ENCODE measurements around the gene IRAK1BP1. TPM values are rescaled to one million over a fixed set of nuclear protein-coding genes. Genes with fewer than 3 reads are reported as not detected.

Gene IRAK1BP1
- total and polyA plus RNA-seq, 2 donors (not counting 1 experiment from before 2014, with no cell fraction given), result 2.3 to 3.0 TPM

- Histone ChIP-seq H3K9ac (ENCODE audit: low read length) (no peak overlapping the region), H3K27ac (ENCODE audit: low read length in 2 of 2) (no peak overlapping the region), H3K27me3 (replicated peaks in 1 of 4; ENCODE audit: control extremely low read depth in 1 of 4, control insufficient read depth in 3 of 4, insufficient read depth in 4 of 4, low read length in 3 of 4) (no peaks in the 10 kb centered on the region), H2AFZ (ENCODE audit: insufficient read depth, low read depth, low read length, poor library complexity, severe bottlenecking) (no peak overlapping the region), H3K4me3 (ENCODE audit: control extremely low read depth in 1 of 5, extremely low read depth in 1 of 5, insufficient read depth in 1 of 5, low read depth in 2 of 5, low read length in 4 of 5) (no peak overlapping the region), H3K79me2 (ENCODE audit: control insufficient read depth, insufficient read depth, low read length) (no peaks in the 10 kb centered on the region), H3K4me2 (replicated peaks; ENCODE audit: low read depth, low read length, poor library complexity, severe bottlenecking) (no peak overlapping the region), H3K36me3 (replicated peaks in 1 of 2; ENCODE audit: control extremely low read depth in 1 of 2, control insufficient read depth in 1 of 2, extremely low read depth in 1 of 2, insufficient read depth in 2 of 2, low read length in 1 of 2) (peaks cover 1 to 89% of the 10 kb centered on the region in 2 experiments), H4K20me1 (ENCODE audit: control insufficient read depth, insufficient read depth, low read length, poor library complexity, severe bottlenecking) (no peaks in the 10 kb centered on the region), H3K9me3 (ENCODE audit: control extremely low read depth in 1 of 3, control insufficient read depth in 2 of 3, insufficient read depth in 1 of 3, low read length in 2 of 3) (peaks cover 1 to 10% (median 9%) of the 10 kb centered on the region in 3 donors), H3K4me1 (ENCODE audit: control insufficient read depth in 2 of 2, insufficient read depth in 2 of 2, low read length in 2 of 2) (no peaks in the 10 kb centered on the region)
- TF ChIP-seq CTCF (IDR thresholded peaks at IDR 0.05) (no peak), EZH2 (IDR thresholded peaks at IDR 0.05; ENCODE audit: borderline replicate concordance, insufficient read depth, low read depth, low read length, poor library complexity, severe bottlenecking) (no peak)
- DNase-seq (no peak), ATAC-seq (ENCODE audit: low read depth) (no peak)
- CTCF ChIA-PET, result no interaction called here
- no peak overlapping the region for H3K4me3 Mint-ChIP-seq
- peak overlapping the region; percentile 11 for H3K27ac Mint-ChIP-seq
- no peaks in the 10 kb centered on the region for H3K27me3 Mint-ChIP-seq
- POLR2A ChIA-PET, result no interaction called here
- peaks cover 10% of the 10 kb centered on the region for H3K9me3 Mint-ChIP-seq (ENCODE audit: insufficient read depth)
- intact Hi-C loops (cut with micrococcal nuclease), result no loop called here
- H3K4me1 Mint-ChIP-seq, result no peaks in the 10 kb centered on the region
- no CpG with 5 or more reads among the region's 2 CpGs for WGBS (ENCODE audit: insufficient coverage)
Measured at GRCh38 chr6:78947529-78947928, 80.2 kb downstream of the IRAK1BP1 start.

DNA sequence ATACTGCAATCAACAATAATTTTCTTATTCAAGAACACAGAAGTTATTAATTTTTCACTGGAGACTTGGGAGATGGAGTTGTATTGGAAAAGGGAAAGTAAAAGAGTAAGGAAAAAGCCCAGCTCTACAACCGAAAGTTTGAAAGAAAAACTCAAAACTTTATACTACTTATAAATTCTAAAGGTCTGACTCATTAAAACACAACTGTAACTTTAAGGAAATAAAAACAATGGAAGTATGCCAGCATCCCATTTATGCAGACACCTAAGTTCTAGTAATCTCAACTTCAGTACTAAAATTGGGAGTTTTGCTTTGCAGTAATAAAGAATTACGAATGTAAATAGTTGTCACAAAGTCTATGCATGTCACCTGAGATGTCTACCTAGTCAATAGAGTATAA, 80.6 kb downstream of the IRAK1BP1 start:
- peaks cover 1 to 10% (median 9%) of the 10 kb centered on the region in 3 donors for H3K9me3 ChIP-seq (ENCODE audit: control extremely low read depth in 1 of 3, control insufficient read depth in 2 of 3, insufficient read depth in 1 of 3, low read length in 2 of 3)
- H3K36me3 ChIP-seq (replicated peaks in 1 of 2; ENCODE audit: control extremely low read depth in 1 of 2, control insufficient read depth in 1 of 2, extremely low read depth in 1 of 2, insufficient read depth in 2 of 2, low read length in 1 of 2), result peaks cover 1 to 89% of the 10 kb centered on the region in 2 experiments
- no CpG with 5 or more reads among the region's 2 CpGs for WGBS (ENCODE audit: insufficient coverage)
- H3K27ac ChIP-seq (ENCODE audit: low read length in 2 of 2), result no peak overlapping the region
- H3K27me3 Mint-ChIP-seq, result no peaks in the 10 kb centered on the region
- intact Hi-C loops (cut with micrococcal nuclease), result no loop called here
- no peak overlapping the region for H2AFZ ChIP-seq (ENCODE audit: insufficient read depth, low read depth, low read length, poor library complexity, severe bottlenecking)
- H3K27me3 ChIP-seq (replicated peaks in 1 of 4; ENCODE audit: control extremely low read depth in 1 of 4, control insufficient read depth in 3 of 4, insufficient read depth in 4 of 4, low read length in 3 of 4), result no peaks in the 10 kb centered on the region
- ChIA-PET CTCF (interaction anchor here (0.6 kb wide), 1 partner anchor 75 kb away, joined by 4 read pairs; no protein-coding TSS in a partner anchor), POLR2A (no interaction called here)
- no peak overlapping the region for H3K4me3 ChIP-seq (ENCODE audit: control extremely low read depth in 1 of 5, extremely low read depth in 1 of 5, insufficient read depth in 1 of 5, low read depth in 2 of 5, low read length in 4 of 5)
- H3K9me3 Mint-ChIP-seq (ENCODE audit: insufficient read depth), result peaks cover 12% of the 10 kb centered on the region
- DNase-seq, result no peak
- no peaks in the 10 kb centered on the region for H3K4me1 ChIP-seq (ENCODE audit: control insufficient read depth in 2 of 2, insufficient read depth in 2 of 2, low read length in 2 of 2)
- no peaks in the 10 kb centered on the region for H4K20me1 ChIP-seq (ENCODE audit: control insufficient read depth, insufficient read depth, low read length, poor library complexity, severe bottlenecking)
- no peak overlapping the region for H3K4me3 Mint-ChIP-seq
- H3K4me1 Mint-ChIP-seq, result no peaks in the 10 kb centered on the region
- ATAC-seq (ENCODE audit: low read depth), result no peak
- TF ChIP-seq EZH2 (IDR thresholded peaks at IDR 0.05; ENCODE audit: borderline replicate concordance, insufficient read depth, low read depth, low read length, poor library complexity, severe bottlenecking) (no peak), CTCF (IDR thresholded peaks at IDR 0.05) (no peak)
- H3K79me2 ChIP-seq (ENCODE audit: control insufficient read depth, insufficient read depth, low read length), result no peaks in the 10 kb centered on the region
- H3K9ac ChIP-seq (ENCODE audit: low read length), result no peak overlapping the region
- H3K4me2 ChIP-seq (replicated peaks; ENCODE audit: low read depth, low read length, poor library complexity, severe bottlenecking), result no peak overlapping the region
- H3K27ac Mint-ChIP-seq, result no peak overlapping the region
